GM19035 (cell line): ENCODE data around the gene ORAI2.
A peak's percentile ranks its signal among the peaks of the same experiment; 100 is the strongest.
"Not testable (repeated sequence)": the region's sequence is repeated elsewhere in the genome, so short reads cannot be mapped to it uniquely, and the experiment has no call there.

Experiments
- ATAC-seq: cut with Tn5 transposase; IDR thresholded peaks from one replicate; pipeline ENCODE4 v1.9.1; 2021; ENCODE audit not compliant: unreplicated experiment

Gene ORAI2

DNA sequence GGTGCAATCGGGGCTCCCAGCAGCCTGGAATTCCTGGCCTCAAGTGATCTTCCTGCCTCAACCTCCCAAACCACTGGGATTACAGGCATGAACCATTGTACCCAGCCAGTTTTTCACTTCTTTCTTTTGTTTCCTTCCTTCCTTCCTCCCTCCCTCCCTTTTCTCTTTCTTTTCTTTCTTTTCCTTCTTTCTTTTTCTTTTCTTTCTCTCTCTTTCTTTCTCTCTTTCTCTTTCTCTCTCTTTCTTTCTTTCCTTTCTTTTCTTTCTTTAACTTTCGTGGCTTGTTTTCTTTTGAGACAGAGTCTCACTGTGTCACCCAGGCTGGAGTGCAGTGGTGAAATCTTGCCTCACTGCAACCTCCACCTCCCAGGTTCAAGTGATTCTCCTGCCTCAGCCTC lies 12.3 kb downstream of the ORAI2 start:
- ATAC-seq: no peak

DNA sequence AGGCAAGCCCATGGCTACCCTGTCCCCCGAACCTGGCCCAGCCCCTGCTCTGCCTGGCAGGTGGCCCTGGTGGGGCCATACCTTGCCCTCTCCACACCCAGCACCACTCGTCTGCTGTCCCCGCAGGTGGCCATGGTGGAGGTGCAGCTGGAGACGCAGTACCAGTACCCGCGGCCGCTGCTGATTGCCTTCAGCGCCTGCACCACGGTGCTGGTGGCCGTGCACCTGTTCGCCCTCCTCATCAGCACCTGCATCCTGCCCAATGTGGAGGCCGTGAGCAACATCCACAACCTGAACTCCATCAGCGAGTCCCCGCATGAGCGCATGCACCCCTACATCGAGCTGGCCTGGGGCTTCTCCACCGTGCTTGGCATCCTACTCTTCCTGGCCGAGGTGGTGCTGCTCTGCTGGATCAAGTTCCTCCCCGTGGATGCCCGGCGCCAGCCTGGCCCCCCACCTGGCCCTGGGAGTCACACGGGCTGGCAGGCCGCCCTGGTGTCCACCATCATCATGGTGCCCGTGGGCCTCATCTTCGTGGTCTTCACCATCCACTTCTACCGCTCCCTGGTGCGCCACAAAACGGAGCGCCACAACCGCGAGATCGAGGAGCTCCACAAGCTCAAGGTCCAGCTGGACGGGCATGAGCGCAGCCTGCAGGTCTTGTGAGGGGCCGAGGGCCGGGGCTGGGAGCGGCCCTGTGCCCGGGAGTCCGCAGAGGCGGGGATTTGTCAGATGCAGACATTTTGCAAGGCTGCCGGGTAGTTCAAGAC lies 13.2 kb downstream of the ORAI2 start:
- ATAC-seq: no peak

DNA sequence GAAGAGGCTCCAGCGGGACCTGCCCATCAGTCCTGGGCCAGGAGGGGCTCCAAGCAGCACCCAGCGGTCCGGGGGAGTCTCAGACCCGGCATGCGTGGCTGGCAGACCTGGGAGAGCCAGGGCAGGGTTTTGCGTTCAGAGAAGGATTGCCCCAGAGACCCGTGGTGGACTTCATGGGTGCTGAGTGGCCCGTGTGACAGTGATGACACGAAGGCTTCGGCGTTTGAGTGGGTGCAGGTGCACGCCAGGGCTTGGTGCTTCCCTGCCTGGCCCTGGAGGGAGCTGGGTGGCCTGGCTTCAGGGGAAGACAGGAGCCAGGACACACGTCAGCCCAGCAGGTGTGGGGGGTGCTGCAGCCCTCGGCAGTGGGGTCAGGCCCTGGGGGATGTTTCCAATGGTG lies 13.9 kb downstream of the ORAI2 start:
- no peak for ATAC-seq

DNA sequence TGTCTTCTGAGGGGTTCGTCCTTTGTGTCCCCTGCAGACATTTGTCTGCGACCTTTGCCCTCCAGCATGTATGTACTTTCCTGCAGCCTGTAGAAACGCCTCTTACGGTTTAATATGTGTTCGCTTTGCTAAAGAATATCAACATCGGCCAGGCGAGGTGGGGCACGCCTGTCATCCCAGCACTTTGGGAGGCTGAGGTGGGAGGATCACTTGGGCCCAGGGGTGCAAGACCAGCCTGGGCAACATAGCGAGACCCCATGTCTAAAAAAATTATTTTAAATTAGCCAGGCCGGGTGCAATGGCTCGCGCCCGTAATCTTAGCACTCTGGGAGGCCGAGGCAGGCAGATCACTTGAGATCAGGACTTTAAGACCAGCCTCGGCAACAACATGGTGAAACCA lies 15.8 kb downstream of the ORAI2 start:
- no peak for ATAC-seq

DNA sequence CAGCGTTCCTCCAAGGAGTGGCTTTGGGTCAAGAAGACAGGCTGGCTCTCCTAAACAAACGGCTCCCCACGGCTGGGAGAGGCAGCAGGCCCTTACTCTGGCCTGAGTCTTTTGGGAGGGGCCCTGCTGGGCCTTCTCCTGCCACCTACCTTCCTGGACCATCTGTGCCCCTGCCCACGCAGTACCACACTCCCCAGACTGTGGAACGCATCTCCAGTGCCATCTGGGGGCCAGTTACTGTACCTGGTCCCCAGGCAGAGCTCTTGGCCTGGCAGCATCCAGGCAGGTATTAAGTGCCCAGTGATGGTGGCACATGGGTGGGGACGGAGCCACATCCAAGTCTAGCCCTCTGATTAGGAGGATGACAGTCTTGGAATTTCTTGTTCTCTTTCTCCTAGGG lies 16.9 kb downstream of the ORAI2 start:
- no peak for ATAC-seq

DNA sequence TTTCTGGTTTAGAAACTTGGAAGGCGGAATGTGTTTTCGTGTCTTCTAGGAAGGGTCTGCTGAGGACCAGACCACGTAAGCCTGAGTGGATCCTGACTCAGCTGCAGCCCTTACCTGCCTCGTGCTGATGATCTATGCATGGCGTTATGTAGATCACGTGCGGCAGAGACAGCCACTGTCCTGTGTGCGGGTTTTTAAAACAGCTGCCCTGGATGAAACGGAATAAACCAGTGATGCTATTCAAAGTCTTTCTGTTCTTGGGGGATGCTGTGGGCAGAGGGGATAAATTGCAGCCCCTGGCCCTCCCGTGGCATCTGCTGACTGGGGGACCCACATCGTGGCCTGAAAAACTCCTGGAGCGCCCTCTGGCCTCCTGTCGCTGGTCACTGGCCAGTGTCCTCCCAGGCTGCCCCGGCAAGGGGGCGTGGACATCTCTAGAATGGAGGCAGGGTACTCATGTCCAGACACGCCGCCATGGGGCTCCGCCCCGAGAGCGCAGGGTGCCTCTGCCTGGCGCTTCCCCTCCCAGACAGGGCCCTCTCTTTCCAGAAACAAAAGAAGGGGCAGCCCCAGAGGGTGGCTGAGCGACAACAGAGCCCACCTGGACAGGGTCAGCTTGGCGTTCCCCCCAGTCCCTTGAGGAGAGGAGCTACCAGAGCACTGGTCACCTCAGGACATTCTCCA lies 18.1 kb downstream of the ORAI2 start:
- no peak for ATAC-seq

DNA sequence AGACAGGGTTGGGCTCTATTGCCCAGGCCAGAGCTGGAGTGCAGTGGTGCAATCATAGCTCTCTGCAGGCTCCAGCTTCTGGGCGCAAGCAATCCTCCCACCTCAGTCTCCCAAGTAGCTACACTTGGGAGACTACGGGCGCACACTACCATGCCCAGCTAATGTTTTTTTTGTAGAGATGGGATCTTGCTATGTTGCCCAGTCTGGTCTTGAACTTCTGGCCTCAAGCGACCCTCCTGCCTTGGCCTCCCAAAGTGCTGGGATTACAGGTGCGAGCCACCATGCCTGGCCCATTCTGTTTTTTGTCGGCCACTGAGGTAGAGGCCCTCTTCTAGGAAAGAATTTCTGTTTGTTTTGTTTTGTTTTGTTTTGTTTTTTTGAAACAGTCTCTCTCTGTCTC lies 19.1 kb downstream of the ORAI2 start:
- no peak for ATAC-seq

DNA sequence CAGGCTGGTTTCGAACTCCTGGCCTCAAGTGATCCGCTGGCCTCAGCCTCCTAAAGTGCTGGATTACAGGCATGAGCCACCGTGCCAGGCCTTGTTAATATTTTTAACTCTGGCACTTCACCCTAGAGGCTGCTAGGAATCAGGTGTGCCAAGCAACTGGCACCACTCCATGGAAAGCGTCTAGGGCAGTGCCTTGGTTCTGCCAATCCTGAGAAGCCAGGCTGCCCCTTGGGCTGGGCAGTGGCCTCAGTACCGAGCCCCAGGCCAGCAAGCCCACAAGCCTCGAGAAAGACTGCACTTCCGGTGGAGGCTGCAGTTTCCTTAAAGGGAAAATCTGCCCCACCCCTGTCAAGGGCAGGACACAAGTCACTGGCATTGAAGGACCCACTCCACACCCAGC lies 19.9 kb downstream of the ORAI2 start:
- no peak for ATAC-seq

DNA sequence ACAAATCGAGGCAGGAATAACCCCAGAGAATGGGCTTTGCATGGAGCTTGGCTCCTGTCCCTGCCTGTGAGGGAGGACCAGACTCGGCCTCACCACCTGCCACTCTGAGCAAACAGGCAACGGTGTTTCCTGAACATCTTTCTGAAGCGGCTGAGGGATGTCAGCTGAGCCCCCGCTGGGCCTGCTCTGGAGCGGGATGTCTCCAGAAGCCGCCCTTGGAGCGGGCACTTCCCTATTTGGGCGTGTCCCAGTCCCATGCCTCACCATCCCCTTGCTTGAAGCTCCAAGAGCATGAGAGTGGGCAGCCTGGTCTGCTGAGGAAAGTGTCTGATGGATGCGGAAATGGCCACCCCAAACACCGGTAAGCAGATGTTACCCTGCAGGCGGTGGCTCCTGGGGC lies 21.1 kb downstream of the ORAI2 start:
- ATAC-seq: no peak

DNA sequence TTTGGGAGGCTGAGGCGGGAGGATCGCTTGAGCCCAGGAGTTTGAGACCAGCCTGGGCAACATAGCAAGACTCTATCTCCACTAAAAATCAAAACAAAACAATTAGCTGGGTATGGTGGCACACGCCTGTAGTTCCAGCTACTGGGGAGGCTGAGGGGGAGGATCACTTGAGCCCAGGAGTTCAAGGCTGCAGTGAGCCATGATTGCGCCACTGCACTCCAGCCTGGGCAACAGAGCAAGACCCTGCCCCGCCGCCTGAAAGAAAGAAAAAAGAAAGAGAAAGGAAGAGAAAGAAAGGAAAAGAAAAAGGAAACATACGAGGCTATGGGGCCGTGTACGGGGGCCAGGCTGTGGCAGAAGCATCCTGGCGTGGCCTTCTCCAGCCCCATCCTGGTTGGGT lies 21.6 kb downstream of the ORAI2 start:
- ATAC-seq: not testable (repeated sequence)

DNA sequence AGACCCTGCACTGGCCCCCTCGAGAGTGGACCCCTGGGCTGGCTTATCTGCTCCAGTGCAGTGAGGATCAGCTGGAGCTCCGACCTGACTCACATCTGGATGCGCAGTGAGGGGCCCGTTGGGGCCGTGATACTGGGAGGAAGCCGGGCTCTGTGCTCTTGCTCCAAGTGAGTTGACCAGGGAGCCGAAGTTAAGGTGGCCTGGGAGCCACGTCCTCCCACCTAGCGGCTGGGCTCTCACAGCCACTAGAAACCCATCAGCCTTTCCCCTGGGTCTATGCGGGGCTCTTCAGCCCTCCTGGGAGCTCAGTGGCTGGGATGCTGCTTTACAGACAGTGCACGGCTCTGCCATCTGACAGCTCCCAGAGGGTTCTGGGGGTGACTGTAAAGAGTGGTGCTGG lies 22.2 kb downstream of the ORAI2 start:
- no peak for ATAC-seq

DNA sequence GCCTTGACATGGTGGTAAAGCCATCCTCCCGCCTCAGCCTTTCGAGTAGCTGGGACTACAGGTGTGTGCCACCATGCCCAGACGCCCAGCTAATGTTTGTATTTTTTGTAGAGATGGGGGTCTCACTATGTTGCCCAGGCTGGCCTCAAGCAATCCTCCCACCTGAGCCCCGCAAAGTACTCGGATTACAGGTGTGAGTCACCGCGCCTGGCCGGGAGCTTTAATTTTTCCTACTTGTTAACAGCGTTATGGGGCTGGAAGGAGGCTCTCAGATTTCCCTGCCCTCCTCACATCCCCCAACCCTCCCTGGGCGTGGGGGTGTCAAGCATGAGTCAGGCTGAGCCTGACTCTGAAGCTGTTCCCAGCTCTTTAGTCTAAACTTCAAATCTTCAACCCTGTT lies 23.0 kb downstream of the ORAI2 start:
- no peak for ATAC-seq

DNA sequence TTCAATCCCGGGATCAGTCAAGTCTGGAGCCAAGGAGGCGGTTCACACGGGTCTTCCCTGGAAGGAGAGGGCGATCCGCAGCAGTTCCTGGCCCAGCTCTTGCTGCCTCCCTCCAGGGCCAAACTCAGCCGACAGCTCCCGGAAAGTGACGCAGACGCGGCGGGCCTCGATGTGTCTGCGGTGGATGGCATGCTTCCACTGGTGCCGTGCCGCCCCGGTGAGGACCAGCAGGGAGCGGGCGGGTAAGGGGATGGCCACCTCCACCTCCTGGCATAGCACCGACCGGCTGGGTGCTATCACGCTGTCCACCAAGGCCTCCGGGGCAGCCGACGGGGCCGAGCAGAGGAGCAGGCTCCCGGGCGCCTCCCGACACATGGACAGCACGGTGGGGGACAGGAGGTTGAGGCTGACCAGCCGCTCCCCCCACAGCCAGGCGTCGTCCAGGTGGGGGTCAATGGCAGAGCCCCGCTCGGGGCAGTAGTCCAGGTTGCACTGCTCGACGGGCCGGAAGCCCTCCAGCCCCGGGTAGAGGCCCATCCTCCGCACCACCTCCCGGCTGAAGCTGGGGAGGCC lies 24.1 kb downstream of the ORAI2 start:
- ATAC-seq: no peak

DNA sequence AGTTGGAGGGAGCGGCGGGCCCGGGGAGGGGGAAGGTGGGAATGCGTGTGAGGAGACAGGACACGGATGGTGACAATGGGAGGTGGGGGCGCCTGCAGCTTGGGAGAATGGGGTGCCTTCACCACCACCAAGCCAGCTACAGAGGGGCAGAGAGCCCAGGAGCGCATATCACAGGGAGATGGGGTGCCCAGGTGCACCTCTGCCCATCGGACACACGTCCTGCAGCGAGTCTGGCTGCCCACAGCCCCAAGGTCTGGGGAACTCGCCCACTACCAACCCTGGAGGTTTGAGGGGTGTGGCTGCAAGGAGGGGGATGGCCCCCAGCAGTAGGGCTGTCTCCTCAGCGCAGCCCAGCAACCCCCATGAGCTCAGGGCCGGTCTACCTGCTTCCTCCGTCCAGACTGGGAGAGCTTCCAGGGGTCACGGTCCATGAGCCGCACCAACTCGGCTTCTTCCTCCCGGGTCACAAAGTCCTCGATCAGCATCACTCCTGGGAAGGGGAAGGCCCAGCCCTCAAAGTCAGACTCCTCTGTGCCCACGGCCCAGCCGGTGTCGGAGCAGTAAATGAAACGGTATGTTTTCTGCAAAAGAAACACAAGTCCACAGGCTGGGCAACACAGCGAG lies 26.0 kb downstream of the ORAI2 start:
- ATAC-seq: no peak

DNA sequence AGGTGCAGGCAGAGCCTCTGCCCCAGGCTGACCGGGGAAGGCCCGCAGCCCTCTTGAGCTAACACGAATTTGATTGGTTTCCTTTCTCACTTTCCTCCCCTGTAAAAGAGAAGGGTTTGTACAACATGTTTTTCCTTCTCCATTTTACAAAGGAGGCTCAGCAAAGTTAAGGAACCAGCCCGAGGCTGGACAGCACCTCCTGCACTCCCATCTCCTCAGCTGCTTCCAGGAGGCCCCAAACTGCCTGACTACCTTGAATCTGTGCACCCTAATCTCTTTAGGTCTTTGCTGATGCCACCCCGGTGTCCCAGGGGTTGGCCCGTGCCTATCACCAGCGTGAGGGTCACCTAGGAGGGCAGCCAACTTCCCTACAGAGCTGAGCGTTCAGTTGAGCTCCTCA lies 27.1 kb downstream of the ORAI2 start:
- ATAC-seq: no peak

DNA sequence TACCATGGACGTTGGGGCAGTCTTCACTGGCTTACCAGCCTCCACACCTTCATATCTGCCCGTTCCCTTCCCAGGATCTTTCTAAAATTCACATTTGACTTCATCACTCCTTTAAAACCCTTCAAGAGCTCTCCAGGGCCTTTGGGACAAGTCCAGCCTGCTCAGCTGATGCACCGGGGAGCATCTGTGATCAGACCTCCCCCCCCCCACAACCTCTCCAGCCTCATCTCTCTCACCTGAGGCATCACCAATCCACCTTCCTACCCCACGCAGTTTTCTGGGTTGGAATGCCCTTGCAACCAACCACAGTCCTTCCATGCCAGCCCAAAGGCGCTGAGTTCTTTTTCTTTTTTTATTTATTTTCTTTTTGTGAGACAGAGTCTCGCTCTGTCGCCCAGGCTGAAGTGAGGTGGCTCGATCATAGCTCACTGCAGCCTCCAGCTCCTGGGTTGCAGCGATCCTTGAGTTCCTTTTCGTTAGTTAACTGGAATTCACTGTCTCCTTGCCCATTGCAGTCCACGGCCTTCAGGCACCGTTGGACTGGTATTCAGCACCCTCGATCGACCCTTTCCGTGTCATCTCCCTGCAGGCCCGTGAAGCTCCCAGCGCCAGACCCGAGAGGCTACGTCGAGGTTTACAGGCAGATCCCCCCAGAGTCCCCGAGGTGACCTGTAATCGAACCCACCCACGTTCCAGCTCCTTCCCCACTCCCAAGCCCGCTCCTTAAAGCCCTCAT lies 30.6 kb downstream of the ORAI2 start:
- ATAC-seq: peak; percentile 4

DNA sequence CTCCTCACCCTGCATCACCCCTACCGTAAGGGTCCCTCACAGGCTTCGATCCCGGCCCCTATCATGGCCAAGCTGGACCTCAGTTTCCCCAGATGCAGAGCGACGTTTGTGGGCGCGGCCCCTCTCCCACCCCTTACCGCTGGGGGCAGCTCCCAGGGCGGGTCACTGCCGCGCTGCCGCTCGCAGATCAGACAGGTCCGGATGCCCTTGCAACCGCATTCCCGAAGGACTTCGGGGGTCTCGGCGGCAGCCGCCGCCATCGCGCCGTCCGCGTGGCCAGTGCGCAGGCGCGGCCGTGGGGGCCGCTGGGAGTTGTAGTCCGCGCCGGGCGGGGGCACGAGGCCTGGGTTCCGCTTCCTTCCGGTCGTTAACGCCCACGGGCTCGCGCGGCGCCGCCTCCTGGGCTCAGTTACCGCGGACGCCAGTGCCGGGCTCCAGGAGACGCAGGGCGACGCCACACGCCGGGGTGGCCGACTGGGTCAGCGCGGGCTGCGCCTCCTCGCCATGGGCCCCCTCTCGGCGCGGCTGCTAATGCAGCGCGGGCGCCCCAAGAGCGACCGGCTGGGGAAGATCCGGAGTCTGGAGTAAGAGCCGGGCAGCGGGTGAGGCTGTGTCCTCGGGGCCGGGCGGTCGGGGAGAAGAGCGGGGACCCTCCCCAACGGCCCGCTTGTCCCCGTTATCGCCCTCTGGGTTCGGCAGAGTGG lies 31.4 kb downstream of the ORAI2 start, which contains the start of the genes ALKBH4 and LRWD1:
Gene ALKBH4 (minus strand): TSS at position 287 of the 704 bp plus-strand sequence. CDS start 27 bp downstream, at position 260.
Gene LRWD1 (plus strand): TSS at position 408 of the 704 bp plus-strand sequence. CDS start 97 bp downstream, at position 505.
- ATAC-seq: peak; percentile 91

DNA sequence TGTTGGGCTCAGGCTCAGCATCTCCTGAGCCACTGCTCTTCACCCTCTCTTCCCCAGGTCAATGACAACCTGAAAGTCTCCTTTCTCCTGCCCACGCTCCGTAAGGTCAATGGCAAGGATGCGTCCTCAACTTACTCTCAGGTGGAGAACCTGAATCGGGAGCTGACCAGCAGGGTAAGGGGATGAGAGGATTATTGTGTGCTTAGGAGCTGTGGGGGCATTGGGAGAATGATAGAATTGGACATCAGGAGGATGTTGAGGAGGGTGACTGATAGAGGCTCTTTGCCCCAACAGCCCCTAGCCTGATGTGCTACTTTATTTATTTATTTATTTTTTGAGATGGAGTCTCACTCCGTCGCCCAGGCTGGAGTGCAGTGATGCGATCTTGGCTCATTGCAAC lies 32.7 kb downstream of the ORAI2 start:
- no peak for ATAC-seq

DNA sequence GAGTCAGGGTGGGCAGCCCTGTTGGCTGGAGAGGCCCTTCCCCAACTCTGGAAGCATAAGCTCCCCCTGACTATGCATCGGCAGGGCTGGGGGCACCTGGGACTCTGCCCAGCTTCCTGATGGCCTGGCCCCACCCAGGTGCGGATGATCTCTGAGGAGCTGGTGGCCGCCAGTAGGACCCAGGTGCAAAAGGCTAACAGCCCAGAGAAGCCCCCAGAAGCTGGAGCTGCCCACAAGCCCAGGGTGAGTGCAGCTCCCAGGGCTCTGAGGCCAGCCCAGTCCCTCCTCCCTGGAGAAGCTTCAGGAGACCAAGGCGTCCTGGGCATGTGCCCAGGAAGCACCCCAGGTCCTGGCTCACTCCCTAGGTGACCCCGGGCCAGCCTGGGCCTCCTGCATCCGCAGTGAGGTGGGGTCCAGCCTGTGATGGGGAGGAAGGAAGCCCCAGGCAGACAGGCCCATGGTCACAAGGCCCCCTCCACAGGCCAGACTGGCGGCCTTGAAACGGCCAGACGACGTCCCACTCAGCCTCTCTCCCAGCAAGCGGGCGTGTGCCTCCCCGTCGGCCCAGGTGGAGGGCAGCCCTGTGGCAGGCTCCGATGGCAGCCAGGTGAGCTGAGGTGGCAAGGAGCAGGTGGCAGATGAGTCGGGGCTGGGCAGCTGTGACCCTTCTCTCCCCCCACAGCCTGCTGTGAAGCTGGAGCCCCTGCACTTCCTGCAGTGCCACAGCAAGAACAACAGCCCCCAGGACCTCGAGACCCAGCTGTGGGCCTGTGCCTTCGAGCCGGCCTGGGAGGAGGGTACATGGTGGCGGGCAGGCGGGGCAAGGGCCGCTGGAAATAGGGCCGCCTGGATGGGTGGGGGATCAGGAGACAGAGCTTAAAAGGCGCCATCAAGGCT lies 34.5 kb downstream of the ORAI2 start:
- no peak for ATAC-seq
